GM10248 (cell line): ENCODE data around the gene MIEF2.
A peak's percentile ranks its signal among the peaks of the same experiment; 100 is the strongest.

Source experiments
- CTCF ChIA-PET: fragments of 300-600 bp; sonication (Branson Sonifier 250); formaldehyde crosslinking; extraction: SDS; loops from one replicate; lab custom pipeline; 2021; ENCODE audit warnings: antibody characterized with exemption; lab: Yijun Ruan, JAX
- POLR2A ChIA-PET: fragments of 350-650 bp; sonication (Branson Sonifier 250); formaldehyde crosslinking; extraction: SDS; loops from one replicate; lab custom pipeline; 2020; ENCODE audit warnings: antibody characterized with exemption; lab: Yijun Ruan, JAX
- DNase-seq: peaks from one replicate; pipeline ENCODE4 v3.0.0; 2012; ENCODE audit errors: extremely low spot score
- CTCF ChIP-seq: IDR thresholded peaks from 2 replicates; pipeline ENCODE4 v1.5.1; 2012; ENCODE audit warnings: mild to moderate bottlenecking, low read depth; ENCODE audit errors: extremely low read depth, missing control alignments, control extremely low read depth

The MIEF2 gene

GRCh38 chr17:18253947-18254821 is 6.3 kb upstream of the MIEF2 start:
- ChIA-PET CTCF (interaction anchor here (1.2 to 2.4 kb wide), 3 partner anchors 10 to 372 kb away, joined by 3 to 8 read pairs (median 6); no protein-coding TSS in a partner anchor), POLR2A (no interaction called here)
- DNase-seq: no peak
- TF ChIP-seq CTCF: no peak

- no peak for TF ChIP-seq CTCF
- POLR2A ChIA-PET: no interaction called here
- DNase-seq: no peak
- CTCF ChIA-PET: interaction anchor here (1.2 to 2.4 kb wide), 3 partner anchors 9 to 371 kb away, joined by 3 to 8 read pairs (median 6); no protein-coding TSS in a partner anchor
Observed at GRCh38 chr17:18254888-18255649, 5.4 kb upstream of the MIEF2 start.

- DNase-seq: no peak
- POLR2A ChIA-PET: no interaction called here
- TF ChIP-seq CTCF: no peak
- CTCF ChIA-PET: interaction anchor here (1.4 to 2.4 kb wide), 4 partner anchors 9 to 370 kb away, joined by 4 to 8 read pairs (median 4); no protein-coding TSS in a partner anchor
Observed at GRCh38 chr17:18256351-18256750, 4.1 kb upstream of the MIEF2 start.

- ChIA-PET POLR2A (interaction anchor here (0.6 kb wide), 1 partner anchor 29 kb away, joined by 5 read pairs; no protein-coding TSS in a partner anchor), CTCF (interaction anchor here (1.4 to 2.4 kb wide), 4 partner anchors 9 to 370 kb away, joined by 4 to 8 read pairs (median 4); no protein-coding TSS in a partner anchor)
- no peak for DNase-seq
- TF ChIP-seq CTCF: no peak
Observed at GRCh38 chr17:18256776-18257175, 3.7 kb upstream of the MIEF2 start.

GRCh38 chr17:18257268-18257981 is 3.0 kb upstream of the MIEF2 start:
- CTCF ChIA-PET: interaction anchor here (1.4 to 1.7 kb wide), 3 partner anchors 10 to 34 kb away, joined by 4 to 5 read pairs (median 4); no protein-coding TSS in a partner anchor
- DNase-seq: peak; percentile 63
- POLR2A ChIA-PET: interaction anchor here (0.6 kb wide), 1 partner anchor 28 kb away, joined by 5 read pairs; no protein-coding TSS in a partner anchor
- no peak for TF ChIP-seq CTCF
